GM21381 (cell line): ENCODE data around the gene ANKS4B.
"Not testable (repeated sequence)": the region's sequence is repeated elsewhere in the genome, so short reads cannot be mapped to it uniquely, and the experiment has no call there.

Experiments
- ATAC-seq: cut with Tn5 transposase; IDR thresholded peaks from one replicate; pipeline ENCODE4 v1.9.1; 2021; ENCODE audit warnings: mild to moderate bottlenecking, moderate library complexity; ENCODE audit not compliant: unreplicated experiment

The ANKS4B gene

GRCh38 chr16:21262779-21263639 lies 29.5 kb downstream of the ANKS4B start:
- ATAC-seq, result no peak

- ATAC-seq, result peak; percentile 91
These were observed 30.4 kb downstream of the ANKS4B start for GRCh38 chr16:21263640-21264570.

DNA sequence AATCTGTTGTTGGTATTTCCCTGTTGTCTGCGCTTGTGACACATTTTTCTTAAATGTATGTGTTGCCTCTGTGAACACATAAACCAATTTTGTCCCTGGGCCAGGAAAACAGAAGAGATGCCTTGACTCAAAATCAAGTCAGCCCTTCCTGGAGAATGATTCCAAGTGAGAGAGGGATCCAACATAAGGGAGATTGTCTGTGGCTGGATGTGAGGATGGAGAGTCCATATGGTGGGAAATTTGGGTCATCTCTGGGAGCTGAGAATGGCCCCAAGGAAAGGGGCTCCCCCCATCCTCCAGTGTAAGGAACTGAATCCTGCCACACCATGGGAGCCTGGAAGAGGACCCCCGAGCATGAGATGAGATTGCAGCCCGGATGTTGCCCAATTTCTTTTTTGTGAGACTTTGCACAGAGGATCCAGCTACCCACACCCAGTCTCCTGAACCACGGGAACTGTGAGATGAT lies 31.1 kb downstream of the ANKS4B start:
- no peak for ATAC-seq

- no peak for ATAC-seq
These were observed 31.8 kb downstream of the ANKS4B start for GRCh38 chr16:21265104-21265837.

DNA sequence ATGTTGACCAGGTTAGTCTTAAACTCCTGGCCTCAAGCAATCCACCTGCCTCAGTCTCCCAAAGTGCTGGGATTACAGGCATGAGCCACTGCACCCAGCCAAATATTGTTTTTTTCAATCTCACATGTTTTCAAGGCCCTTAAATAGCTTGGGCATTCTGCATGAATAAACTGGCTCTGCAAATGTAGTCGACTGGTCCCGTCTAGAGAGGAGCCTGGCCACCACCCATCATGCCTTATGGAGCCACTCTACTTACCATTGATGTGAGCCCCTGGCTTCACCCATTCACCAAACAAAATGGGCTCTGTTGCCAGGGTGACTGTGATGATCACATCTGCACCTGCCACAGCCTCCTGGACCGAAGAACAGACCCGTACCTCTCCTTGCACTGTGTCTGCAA lies 33.8 kb downstream of the ANKS4B start:
- ATAC-seq, result no peak

DNA sequence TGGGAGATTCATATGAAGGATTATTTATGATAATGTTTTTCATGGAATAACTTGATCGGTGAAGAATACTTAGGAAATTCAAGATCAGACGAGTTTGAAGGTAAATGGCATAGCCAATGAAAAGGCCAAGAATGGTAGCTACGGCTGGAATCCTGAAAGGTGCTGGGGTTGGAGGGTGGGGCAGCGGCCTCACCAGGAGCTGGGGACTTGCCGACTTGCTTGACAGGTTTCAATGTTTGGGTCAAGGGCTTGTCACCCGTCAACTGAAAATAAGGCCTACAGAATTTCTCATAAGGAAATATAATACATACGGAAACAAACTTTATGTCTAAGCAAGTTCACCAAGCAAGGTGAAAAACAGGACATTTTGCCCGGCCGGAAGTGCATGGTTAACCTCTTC lies 34.7 kb downstream of the ANKS4B start:
- ATAC-seq, result no peak

DNA sequence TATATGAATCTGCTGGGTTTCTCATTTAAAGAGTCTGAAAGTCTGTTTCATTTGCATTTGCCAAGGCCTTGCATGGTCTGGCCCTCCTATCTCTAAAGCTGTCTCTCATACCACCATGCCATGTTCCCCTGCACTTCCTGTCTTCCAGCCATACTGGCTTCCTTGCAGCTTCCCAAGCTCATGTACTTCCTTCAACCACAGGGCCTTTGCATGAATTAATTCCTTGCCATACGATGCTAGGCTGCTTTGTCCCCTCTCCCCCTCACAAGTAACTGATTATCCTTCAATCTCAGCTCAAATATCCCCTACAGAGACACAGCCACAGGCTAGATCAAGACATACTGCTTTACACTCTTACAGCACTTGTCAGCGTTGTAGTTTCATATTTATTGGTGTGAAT lies 38.8 kb downstream of the ANKS4B start:
- no peak for ATAC-seq

DNA sequence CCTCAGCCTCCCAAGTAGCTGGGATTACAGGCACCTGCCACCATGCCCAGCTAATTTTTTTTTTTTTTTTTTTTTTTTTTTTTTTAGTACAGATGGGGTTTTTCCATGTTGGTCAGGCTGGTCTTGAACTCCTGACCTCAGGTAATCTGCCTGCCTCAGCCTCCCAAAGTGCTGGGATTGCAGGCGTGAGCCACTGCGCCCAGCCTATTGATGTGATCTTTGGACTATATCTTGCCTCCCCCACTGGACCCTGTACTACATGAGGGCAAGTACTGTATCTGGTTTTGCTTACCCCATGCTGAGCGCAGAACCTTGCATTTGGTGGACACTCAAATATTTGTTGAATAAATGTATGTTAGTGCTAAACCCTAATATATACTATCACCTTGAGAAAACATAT lies 39.3 kb downstream of the ANKS4B start:
- ATAC-seq, result not testable (repeated sequence)

- ATAC-seq, result no peak
These were observed 40.8 kb downstream of the ANKS4B start for GRCh38 chr16:21274172-21274726.

DNA sequence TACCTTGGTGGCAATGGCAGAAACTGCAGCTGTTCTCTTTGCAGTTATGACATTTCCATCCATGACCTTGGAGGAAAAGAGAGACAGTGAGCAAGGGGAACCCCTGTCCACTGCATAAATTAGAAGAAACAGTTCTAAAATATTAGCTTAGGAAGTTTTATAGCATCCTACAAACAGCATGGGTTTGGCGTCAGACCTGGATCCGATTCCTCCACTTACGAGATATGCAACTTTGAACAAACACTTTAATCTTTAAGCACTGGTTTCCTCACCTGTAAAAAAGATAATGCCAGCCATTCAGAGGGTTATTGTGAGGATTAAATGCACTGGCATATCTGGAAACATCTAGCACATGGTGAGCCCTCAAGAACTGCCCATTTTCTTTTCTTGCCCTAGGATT lies 42.0 kb downstream of the ANKS4B start:
- no peak for ATAC-seq

DNA sequence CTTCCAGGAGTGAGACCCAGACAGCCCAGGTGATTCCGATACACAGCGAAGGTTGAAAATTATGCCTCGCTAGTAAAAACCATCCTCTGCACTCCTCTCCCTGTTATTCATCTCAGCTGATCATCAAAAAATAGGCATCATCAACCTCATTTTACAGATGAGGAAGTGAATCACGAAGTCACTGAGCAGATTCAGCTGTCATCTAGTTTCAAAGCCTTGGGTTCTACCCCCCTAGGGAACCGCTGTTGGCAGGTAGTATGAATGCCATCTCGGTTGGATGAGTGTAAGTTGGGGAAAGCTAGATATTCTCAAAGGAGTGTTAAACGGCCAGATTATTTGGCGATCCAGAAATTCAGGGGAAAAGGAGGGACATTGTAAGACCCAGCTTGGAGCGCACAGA lies 42.6 kb downstream of the ANKS4B start:
- ATAC-seq, result no peak

DNA sequence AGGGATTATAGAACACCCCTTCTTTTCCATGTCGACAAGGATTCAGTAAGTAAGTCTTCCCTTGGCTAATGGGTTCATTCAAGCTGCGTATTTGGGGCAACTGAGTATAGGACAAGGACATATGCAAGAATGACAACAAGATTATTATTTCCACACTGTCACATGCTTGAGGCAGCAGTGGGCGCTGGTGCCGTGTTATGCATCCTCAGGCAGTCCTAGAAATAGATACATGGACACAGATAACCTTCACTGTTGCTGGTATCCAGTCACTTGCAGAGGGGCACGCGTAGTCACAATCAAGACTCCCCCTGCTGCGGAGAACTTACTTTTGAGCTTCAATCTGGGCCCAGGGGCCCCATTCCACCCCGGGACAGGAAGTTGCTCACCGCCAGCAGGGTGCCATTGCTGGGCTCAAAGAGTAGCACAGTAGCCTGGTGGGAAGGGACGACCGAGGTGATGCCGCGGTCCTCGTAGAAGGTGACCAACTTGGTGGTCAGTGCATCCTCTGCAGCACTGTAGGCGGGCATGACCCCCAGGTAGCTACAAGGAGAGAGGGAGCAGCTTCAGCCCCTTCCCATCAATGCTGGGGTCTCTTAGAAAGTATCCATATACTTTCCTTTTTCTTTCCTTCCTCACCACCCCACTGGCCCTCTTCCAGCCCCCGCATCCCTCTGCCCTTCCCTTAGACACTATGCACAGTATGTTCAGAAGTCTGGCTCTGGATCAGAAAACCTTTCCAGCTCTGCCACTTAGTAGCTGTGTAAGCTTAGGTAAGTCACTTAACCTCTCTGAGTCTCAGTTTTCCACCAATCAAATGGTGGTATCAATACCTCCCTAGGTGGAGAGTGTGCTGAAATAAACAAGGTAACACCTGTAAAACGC lies 43.8 kb downstream of the ANKS4B start:
- no peak for ATAC-seq

GRCh38 chr16:21277927-21278706 lies 44.6 kb downstream of the ANKS4B start, which contains the start of gene CRYM:
Gene CRYM, minus strand, starts transcription at chr16:21278290. Its CDS starts 39 bp downstream, at chr16:21278251.
- no peak for ATAC-seq

GRCh38 chr16:21279501-21279900 lies 46.0 kb downstream of the ANKS4B start:
- no peak for ATAC-seq

DNA sequence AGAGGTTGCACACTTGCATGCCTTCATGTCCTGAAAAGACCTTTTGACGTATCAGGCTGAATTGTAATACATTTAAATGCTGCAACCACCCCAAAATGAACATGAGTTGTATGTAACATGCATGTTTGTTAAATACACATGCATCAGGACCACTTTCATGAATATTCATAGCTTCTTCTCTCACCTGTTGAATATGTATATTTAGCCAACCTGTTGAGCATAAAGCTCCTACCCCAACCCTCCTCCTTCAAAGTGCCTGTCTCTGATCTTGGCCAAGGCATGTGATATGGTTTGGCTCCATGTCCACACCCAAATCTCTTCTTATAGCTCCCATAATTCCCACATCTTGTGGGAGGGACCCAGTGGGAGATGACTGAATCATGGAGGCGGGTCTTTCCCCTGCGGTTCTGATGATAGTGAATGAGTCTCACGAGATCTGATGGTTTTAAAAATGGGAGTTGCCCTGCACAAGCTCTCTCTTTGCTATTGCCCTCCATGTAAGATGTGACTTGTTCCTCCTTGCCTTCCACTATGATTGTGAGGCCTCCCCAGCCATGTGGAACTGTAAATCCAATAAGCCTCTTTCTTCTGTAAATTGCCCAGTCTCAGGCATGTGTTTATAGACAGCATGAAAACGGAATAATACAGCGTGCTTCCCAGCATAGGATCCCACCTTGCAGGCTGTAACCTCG lies 48.3 kb downstream of the ANKS4B start:
- no peak for ATAC-seq

- no peak for ATAC-seq
These were observed 50.2 kb downstream of the ANKS4B start for GRCh38 chr16:21283521-21284289.

DNA sequence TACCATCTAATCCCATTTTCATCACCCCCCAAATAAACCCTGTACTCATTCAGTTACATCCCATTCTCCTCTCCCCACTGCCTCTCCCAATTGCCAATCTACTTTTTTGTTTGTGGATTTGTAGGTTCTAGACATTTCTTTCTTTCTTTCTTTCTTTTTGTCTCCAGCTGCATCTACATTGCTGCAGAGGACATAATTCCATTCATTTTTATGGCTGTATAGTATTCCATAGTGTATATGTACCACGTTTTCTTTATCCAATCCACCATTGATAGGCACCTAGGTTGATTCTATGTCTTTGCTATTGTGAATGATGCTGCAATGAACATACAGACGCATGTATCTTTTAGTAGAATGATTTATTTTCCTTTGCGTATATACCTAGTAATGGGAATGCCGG lies 50.9 kb downstream of the ANKS4B start:
- no peak for ATAC-seq

DNA sequence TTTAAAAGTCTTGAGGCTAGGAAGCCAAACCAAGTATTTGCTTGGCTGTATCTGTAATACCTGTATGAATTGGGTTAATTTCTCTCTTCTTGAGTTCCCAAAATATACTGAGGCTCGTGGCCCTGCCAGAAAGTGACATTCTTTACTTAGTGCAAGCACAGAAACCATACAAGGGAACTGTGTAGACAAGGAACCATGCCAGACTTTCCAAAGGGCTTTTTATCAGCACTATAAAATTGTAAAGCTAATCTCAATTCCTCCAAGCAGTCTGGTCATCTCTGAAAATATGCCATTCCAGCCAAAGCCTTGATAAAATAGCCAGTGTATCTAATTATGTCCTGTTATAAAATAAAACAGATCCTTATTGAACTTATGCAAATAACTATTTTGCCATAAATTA lies 51.8 kb downstream of the ANKS4B start:
- ATAC-seq, result no peak
